Breast epithelium (tissue), 3 donors: ENCODE results near the gene WWOX.

ENCODE experiments used
- POLR2A ChIP-seq: fragments of 450-650 bp; IDR thresholded peaks from one replicate; pipeline ENCODE4 v1.6.1; 2016; ENCODE audit warnings: antibody characterized with exemption, mild to moderate bottlenecking, moderate library complexity
- TF ChIP-seq, protein P1 (sequence below), 3 donors: fragments of 450-650 bp; IDR thresholded peaks; one replicate each; pipeline ENCODE4 v1.5.1; 2016 to 2017; ENCODE audit warnings: antibody characterized with exemption in 3 of 3, mild to moderate bottlenecking in 3 of 3, moderate library complexity in 3 of 3

DNA sequence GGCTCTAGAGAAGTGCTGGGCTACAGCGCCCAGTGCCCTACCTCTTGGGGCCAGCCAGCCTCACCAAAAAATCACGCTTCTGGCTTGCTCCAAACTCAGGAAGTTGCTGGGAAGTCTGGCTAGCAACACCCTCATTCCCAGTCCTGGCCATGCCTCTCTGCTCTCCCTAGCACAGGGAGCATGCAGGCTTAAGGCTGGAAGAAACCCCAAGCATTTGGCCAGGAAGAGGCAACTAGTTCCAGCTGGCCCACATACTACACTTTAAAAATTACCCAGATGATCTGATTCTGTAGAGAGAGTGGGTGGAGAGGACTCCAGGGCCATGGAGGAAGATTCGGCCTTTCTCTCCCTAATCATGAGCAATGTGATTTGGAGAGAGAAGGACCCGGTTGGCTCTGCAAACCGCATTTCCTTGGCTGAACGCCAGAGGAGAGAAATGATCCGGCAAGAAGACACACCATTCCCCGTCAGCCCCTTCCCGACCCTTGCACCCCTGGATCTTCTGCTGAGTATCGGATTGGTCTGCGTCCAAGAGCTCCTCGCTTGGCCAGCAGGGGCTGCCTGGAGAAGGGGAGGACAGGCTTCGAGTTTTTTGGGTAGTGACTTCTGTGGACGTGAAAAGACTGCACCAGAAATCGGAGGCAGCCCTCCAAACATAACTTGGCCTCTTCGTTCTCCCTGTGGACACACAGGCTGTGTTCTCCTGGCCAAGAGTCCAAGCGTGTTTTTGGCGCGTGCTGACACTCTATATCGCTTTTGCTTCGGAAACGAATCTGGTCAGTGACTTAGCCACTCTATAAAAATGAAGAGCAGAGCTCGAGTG, 406.3 kb downstream of the WWOX start:
- no peak for TF ChIP-seq POLR2A
- TF ChIP-seq, protein P1, sequence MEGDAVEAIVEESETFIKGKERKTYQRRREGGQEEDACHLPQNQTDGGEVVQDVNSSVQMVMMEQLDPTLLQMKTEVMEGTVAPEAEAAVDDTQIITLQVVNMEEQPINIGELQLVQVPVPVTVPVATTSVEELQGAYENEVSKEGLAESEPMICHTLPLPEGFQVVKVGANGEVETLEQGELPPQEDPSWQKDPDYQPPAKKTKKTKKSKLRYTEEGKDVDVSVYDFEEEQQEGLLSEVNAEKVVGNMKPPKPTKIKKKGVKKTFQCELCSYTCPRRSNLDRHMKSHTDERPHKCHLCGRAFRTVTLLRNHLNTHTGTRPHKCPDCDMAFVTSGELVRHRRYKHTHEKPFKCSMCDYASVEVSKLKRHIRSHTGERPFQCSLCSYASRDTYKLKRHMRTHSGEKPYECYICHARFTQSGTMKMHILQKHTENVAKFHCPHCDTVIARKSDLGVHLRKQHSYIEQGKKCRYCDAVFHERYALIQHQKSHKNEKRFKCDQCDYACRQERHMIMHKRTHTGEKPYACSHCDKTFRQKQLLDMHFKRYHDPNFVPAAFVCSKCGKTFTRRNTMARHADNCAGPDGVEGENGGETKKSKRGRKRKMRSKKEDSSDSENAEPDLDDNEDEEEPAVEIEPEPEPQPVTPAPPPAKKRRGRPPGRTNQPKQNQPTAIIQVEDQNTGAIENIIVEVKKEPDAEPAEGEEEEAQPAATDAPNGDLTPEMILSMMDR (IDR thresholded peaks at IDR 0.05): peak; percentile 34 to 59 (median 36)
